CD4-positive, alpha-beta T cell treated with Interleukin-17A for 1 hour (primary cell): ENCODE measurements around the gene RGL2.
"Not testable (repeated sequence)": the region's sequence is repeated elsewhere in the genome, so short reads cannot be mapped to it uniquely, and the experiment has no call there.

Experiments
- DNase-seq: peaks from one replicate; pipeline ENCODE4 v3.0.0-alpha.2; 2020

The RGL2 gene

DNA sequence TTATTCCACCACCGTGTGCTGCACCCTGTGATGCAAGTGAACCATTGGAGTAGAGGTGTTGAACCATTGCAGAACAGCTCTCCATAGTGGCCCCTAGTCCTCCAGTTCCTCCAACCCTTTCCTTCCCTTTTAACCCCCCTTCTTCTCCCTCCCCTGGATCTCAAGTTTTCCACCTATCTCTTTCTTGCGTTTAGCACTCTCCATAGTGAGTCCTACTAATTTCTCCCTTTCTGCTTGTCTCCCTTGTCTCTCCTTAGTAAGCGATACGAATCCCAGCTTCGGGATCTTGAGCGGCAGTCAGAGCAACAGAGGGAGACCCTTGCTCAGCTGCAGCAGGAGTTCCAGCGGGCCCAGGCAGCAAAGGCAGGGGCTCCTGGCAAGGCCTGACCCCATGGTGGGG, 8.3 kb downstream of the RGL2 start:
- DNase-seq: no peak

- DNase-seq: no peak
Measured at GRCh38 chr6:33289784-33290315, 8.9 kb downstream of the RGL2 start.

- DNase-seq: peak; percentile 91
Measured at GRCh38 chr6:33288921-33289783, 9.6 kb downstream of the RGL2 start, which contains the start of the genes PFDN6 and WDR46. TSS of gene PFDN6 (plus strand) at chr6:33289601. CDS start at chr6:33289857, 256 bp downstream. TSS of gene WDR46 (minus strand) at chr6:33289239. CDS start at chr6:33289170, 69 bp downstream.

GRCh38 chr6:33288141-33288920, 10.4 kb downstream of the RGL2 start:
- DNase-seq: no peak

DNA sequence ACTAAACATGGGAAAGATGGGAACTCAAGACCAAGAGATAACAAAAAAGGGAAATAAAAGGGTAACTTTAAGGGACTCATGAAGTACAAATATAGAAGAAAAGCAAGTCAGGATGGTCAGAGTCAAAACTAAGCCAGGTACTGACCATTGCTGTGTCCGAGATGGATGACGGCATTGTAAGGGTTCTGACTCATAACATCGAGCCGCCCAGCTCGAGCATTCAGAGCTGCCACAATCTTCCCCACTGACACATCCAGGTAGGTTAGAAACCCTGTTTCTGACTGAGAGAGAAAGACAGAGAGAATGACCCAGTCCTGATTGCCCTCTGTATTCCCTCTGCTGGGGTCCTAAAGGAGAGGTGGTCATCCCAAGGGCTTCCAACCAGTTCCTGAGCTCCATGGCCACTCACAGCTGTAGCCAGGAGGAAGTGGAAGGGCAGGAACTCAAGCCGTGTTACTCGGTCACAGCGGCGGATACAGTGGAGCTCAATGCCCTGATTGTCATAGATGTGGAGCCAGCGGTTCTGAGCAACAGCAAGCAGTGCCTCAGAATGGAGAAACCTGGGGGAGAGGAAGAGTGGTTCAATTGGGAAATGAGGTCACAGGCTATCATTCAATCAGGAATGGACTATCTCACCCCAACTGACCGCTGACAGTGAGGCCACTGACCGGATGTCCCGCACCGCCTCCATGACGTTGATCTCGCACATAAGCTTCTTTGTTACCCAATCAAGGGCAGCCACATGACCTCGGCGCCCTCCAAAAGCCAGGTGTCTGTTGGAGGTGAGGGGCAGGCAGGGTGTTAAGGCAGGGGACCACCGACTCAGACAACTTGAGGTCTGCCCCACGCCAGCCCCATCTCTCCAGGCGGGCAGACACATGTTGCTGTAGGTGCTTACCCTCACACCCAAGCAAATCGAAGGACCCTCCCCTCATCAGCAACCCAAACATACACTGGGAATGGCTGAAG, 11.5 kb downstream of the RGL2 start:
- DNase-seq: no peak

DNA sequence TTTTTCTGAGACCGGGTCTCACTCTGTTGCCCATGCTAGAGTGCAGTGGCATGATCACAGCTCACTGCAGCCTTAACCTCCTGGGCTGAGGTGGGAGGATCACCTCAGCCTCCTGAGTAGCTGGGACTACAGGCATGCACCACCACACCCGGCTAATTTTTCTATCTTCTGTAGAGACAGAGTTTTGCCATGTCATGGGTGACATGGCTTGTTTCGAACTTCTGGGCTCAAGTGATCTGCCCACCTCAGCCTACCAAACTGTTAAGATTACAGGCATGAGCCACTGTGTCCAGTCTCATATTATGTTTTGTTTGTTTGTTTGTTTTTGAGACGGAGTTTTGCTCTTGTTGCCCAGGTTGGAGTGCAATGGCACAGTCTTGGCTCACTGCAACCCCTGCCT, 13.5 kb downstream of the RGL2 start:
- not testable (repeated sequence) for DNase-seq

- no peak for DNase-seq
Measured at GRCh38 chr6:33280539-33280938, 18.2 kb downstream of the RGL2 start.

- DNase-seq: peak; percentile 38
Measured at GRCh38 chr6:33279971-33280511, 18.7 kb downstream of the RGL2 start.

DNA sequence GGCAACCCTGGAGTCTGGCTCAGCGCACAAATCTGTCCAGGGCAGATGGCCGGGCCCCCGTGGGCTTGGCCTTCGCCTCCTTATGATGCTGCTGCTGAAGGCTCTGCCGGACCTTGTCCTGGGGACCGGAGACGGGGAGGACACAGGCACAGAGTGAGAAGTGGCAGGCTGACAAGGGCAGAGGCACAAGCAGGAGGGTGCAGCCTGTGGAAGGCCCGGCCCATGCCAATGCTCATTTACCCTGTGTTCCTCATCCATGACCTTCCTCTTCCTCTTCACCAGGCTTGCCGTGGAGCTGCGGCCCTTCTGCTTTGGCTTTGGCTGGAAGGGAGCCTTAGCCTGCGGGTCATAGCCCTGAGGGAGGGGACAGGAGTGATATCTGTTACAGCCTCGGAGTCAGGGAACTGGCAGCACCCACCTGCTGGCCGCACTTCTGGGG, 19.5 kb downstream of the RGL2 start:
- DNase-seq: no peak

DNA sequence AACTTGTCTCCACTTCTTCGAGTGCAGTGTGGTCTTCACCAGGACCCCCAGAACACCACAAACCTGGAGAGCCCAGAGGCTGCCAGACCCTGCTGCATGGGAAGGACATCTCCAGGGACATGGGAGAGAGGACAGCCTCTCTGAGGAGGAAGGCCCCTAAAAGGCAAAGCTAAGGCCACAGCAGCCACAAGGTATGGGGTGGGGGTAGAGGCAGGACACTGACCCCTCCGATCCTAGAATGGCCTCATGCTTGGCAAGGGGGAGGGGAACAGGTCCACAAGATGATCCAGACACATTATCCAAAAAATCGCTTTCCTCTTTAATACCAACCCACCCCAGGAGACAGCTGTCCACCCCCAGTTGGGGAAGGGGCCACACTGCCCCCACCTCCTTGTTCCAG, 19.9 kb downstream of the RGL2 start:
- DNase-seq: no peak

DNA sequence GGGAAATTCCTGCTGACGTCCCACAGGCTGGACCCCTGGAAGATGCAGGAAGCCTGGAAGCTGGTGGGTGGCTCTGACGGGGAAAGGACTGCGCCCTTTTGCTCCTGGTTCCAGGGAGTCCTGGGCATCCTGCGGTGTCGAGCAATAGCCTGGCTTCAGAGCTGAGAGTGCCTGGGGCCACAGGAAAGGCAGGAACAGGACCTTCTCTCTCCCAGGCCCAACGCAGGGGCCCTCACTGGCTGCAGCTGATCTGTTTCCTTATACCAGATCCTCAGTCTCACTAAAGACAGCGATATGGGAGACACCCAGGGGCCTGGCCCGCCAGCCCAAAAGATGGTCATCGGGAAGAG, 20.4 kb downstream of the RGL2 start:
- DNase-seq: no peak

GRCh38 chr6:33277663-33278391, 20.9 kb downstream of the RGL2 start:
- peak; percentile 42 for DNase-seq

DNA sequence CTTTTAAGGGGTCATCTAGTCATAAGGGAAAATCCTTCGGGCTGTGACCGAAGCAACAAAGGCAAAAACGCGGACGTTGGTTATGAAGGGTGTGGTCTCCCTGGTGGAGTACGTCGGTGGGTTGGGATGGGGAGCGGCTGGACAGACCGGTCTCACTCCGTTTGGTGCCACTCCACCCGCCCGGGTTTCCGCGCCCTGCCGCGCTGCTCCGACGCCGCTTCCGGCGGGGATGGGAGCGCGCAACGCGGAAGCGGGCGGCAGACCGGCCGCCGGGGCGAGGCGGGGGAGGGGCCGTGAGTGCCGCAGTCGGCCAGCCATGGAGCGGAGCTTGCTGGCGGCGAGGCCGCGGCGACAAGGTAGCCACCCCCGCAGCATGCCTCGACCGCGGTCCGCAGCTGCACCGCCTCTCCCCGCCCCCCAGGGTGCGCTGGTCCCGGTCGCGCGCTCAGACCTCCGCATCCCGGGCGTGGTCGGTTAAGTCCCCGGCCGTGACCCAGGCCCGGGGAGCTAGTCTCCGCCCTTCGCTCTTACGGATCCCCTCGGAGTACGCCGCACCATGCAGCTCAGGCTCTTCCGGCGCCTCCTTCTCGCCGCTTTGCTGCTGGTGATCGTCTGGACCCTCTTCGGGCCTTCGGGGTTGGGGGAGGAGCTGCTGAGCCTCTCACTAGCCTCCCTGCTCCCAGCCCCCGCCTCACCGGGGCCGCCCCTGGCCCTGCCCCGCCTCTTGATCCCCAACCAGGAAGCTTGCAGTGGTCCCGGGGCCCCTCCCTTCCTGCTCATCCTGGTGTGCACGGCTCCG, 21.7 kb downstream of the RGL2 start, which contains the start of gene B3GALT4:
Gene B3GALT4 (plus strand): TSS at position 260 of the 799 bp plus-strand sequence. CDS start 297 bp downstream, at position 557.
- DNase-seq: peak; percentile 78

- no peak for DNase-seq
Measured at GRCh38 chr6:33276581-33276863, 22.2 kb downstream of the RGL2 start.

DNA sequence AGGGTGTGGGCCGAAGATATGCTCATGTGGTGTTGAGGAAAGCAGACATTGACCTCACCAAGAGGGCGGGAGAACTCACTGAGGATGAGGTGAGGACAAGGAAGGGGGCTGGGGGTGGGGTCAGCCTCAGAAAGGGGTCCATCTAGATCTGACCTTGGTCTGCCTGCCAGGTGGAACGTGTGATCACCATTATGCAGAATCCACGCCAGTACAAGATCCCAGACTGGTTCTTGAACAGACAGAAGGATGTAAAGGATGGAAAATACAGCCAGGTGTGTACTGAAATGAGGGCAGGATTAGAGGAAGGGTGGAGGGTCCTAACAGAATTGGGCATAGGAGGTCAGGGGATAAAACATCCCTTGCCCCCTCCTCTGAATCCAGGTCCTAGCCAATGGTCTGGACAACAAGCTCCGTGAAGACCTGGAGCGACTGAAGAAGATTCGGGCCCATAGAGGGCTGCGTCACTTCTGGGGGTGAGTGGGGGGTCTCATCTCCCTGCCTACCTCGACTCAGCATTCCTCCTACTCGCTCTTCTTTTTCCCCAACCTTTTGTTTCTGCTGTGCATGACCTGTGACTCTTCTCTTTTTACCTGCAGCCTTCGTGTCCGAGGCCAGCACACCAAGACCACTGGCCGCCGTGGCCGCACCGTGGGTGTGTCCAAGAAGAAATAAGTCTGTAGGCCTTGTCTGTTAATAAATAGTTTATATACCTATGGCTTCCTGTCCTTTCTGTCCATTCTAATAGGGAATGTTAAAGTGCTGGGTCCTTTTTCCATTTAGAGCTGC, 22.8 kb downstream of the RGL2 start:
- DNase-seq: not testable (repeated sequence)

DNA sequence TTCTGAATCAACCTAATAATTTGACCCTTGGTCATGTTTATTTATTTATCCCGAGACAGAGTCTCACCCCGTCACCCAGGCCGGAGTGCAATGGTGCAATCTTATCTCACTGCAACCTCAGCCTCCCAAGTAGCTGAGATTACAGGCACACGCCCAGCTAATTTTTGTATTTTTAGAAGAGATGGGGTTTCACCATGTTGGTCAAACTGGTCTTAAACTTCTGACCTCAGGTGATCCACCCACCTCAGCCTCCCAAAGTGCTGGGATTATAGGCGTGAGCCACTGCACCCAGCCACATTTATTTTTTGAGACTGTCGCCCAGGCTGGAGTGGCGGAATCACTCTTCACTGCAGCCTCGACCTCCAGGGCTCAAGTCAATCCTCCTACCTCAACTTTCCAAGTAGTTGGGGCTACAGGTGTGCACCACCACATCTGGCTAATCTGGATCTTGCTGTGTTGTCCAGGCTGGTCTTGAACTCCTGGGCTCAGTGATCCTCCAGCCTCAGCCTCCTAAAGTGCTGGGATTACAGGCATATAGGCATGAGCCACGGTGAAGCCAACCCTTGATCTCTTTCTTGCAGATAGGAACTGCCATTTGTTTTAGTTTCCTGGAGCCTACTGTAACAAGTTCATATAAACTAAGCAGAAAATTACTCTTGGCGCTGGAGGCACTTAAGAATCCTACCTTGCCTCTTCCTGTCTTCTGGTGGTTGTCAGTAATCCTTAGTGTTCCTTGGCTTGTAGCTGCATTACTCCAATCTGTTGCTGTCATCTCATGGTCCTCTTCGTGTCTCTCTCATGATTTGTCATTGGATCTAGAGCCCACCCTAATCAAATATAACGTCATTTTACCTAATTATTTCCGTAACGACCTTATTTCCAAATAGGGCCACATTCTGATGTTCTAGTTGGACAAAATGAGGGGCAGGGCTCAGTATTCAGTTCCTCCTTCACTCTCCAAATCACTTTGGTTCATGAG, 24.5 kb downstream of the RGL2 start:
- DNase-seq: no peak

DNA sequence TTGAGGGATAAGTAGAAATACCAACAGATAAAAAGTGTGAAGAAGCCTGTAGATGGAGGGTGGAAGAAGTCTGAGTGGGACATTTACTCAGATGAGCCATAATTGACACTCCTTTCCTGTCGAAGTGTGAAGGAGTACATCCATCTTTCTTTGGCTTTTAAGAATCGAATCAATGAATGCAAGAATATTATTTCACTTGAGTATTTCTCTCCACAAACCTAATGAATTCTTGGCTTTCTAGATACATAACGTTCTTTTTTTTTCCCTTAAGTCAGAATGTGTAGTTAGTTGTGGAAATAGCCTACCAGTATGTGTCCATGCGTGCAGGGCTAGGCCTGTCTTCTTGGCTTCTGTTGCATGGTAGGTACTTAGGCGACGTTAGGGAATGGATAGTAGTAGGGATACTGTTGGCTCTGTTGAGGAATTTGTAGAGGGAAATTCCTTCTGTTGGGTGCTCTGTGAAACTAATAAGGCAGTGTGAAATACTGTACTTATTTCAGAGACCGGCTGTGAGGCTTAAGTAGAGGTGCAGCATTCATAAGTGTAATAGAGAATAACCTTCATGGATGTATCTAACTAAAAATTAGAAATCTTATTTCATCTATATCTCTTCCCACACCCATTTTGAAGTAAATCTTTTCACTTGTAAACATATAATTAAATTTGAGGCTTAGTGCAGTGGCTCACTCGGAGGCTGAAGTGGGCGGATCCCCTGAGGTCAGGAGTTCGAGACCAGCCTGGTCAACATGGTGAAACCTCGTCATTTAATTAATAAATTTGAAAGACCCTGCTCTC, 25.4 kb downstream of the RGL2 start:
- DNase-seq: no peak
